GM18505 (cell line): Measurements from ENCODE around the gene TMEM131.

Experiments used
- ATAC-seq: cut with Tn5 transposase; IDR thresholded peaks from one replicate; pipeline ENCODE4 v1.9.1; 2021; ENCODE audit not compliant: unreplicated experiment
- POLR2A ChIP-seq: IDR thresholded peaks from 4 replicates; pipeline ENCODE4 v1.6.1; 2011; ENCODE audit warnings: borderline replicate concordance; ENCODE audit not compliant: insufficient read depth, insufficient read length; ENCODE audit errors: extremely low read depth

TMEM131 gene

GRCh38 chr2:98008415-98008814, 12.7 kb upstream of the TMEM131 start:
- no peak for TF ChIP-seq POLR2A
- ATAC-seq: no peak

- ATAC-seq: no peak
- no peak for TF ChIP-seq POLR2A
Observed at GRCh38 chr2:98006378-98006777, 10.6 kb upstream of the TMEM131 start.

- ATAC-seq: no peak
- TF ChIP-seq POLR2A: no peak
Observed at GRCh38 chr2:98004613-98005012, 8.9 kb upstream of the TMEM131 start.

- TF ChIP-seq POLR2A: no peak
- no peak for ATAC-seq
Observed at GRCh38 chr2:98004047-98004446, 8.3 kb upstream of the TMEM131 start.

GRCh38 chr2:97999536-97999935, 3.8 kb upstream of the TMEM131 start:
- ATAC-seq: no peak
- TF ChIP-seq POLR2A: no peak

GRCh38 chr2:97998431-97999005, 2.8 kb upstream of the TMEM131 start:
- ATAC-seq: no peak
- no peak for TF ChIP-seq POLR2A

GRCh38 chr2:97997784-97998392, 2.1 kb upstream of the TMEM131 start:
- no peak for ATAC-seq
- TF ChIP-seq POLR2A: no peak

GRCh38 chr2:97996679-97997078, 931 bp upstream of the TMEM131 start:
- ATAC-seq: no peak
- no peak for TF ChIP-seq POLR2A

- ATAC-seq: peak; percentile 37
- peak; percentile 77 for TF ChIP-seq POLR2A
Observed at GRCh38 chr2:97995026-97995733, 568 bp downstream of the TMEM131 start.

GRCh38 chr2:97994476-97994875, 1.3 kb downstream of the TMEM131 start:
- ATAC-seq: no peak
- no peak for TF ChIP-seq POLR2A

GRCh38 chr2:97993926-97994325, 1.8 kb downstream of the TMEM131 start:
- TF ChIP-seq POLR2A: no peak
- no peak for ATAC-seq

GRCh38 chr2:97992836-97993825, 2.6 kb downstream of the TMEM131 start:
- ATAC-seq: no peak
- TF ChIP-seq POLR2A: no peak

- TF ChIP-seq POLR2A: no peak
Observed at GRCh38 chr2:97991081-97991856, 4.5 kb downstream of the TMEM131 start.

GRCh38 chr2:97988722-97989121, 7.0 kb downstream of the TMEM131 start:
- no peak for ATAC-seq
- TF ChIP-seq POLR2A: peak; percentile 16

More at GRCh38 chr2:97991081-97991856, 4.5 kb downstream of the TMEM131 start:
- ATAC-seq: no peak
